Measurements from ENCODE around the gene UBE2E3.
A peak's percentile ranks its signal among the peaks of the same experiment; 100 is the strongest.

The UBE2E3 gene

GRCh38 chr2:180980943-180981911 is 822 bp downstream of the UBE2E3 start:
- H3K9ac ChIP-seq (ENCODE audit: low read length): peak overlapping the region; percentile 78
- H3K4me1 ChIP-seq (ENCODE audit: control insufficient read depth, insufficient read depth, low read length): peaks cover 4% of the 10 kb centered on the region
- no peaks in the 10 kb centered on the region for H3K9me3 ChIP-seq (ENCODE audit: control insufficient read depth, low read length)
- H3K4me3 ChIP-seq (ENCODE audit: low read length): peak overlapping the region; percentile 48
- no peaks in the 10 kb centered on the region for H3K36me3 ChIP-seq (ENCODE audit: control insufficient read depth, insufficient read depth, low read length)
- H3K27me3 ChIP-seq (ENCODE audit: control insufficient read depth, insufficient read depth, low read length): no peaks in the 10 kb centered on the region

GRCh38 chr2:180983468-180984242 is 3.2 kb downstream of the UBE2E3 start:
- H3K4me3 ChIP-seq (ENCODE audit: low read length): no peak overlapping the region

GRCh38 chr2:180985771-180986395 is 5.5 kb downstream of the UBE2E3 start:
- Histone ChIP-seq H3K9ac (ENCODE audit: low read length) (no peak overlapping the region), H3K36me3 (ENCODE audit: control insufficient read depth, insufficient read depth, low read length) (no peaks in the 10 kb centered on the region), H3K9me3 (ENCODE audit: control insufficient read depth, low read length) (no peaks in the 10 kb centered on the region), H3K4me3 (ENCODE audit: low read length) (no peak overlapping the region), H3K27me3 (ENCODE audit: control insufficient read depth, insufficient read depth, low read length) (no peaks in the 10 kb centered on the region), H3K4me1 (ENCODE audit: control insufficient read depth, insufficient read depth, low read length) (no peaks in the 10 kb centered on the region)

More at GRCh38 chr2:180983468-180984242, 3.2 kb downstream of the UBE2E3 start:
- H3K27me3 ChIP-seq (ENCODE audit: control insufficient read depth, insufficient read depth, low read length): no peaks in the 10 kb centered on the region
- no peaks in the 10 kb centered on the region for H3K9me3 ChIP-seq (ENCODE audit: control insufficient read depth, low read length)
- peaks cover 4% of the 10 kb centered on the region for H3K4me1 ChIP-seq (ENCODE audit: control insufficient read depth, insufficient read depth, low read length)
- H3K9ac ChIP-seq (ENCODE audit: low read length): no peak overlapping the region
- no peaks in the 10 kb centered on the region for H3K36me3 ChIP-seq (ENCODE audit: control insufficient read depth, insufficient read depth, low read length)

DNA sequence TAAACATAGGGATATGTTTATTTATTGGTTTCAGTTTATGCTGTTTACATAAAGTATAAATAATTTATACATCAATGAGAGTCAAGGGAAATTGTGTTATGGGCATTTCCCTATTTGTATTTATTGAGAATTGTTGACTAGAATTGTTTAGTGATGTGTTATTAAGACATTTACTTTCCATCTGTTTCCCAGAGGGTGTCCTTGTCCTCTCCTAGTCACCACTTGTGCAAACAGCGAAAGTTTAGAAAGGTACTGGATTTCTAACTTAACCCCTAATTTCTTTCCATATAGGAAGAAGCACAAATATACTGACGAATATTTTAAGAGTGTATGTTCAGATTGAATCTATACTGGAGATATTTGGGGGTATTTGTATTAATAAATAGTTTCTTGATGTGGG is 6.7 kb downstream of the UBE2E3 start:
- no peaks in the 10 kb centered on the region for H3K9me3 ChIP-seq (ENCODE audit: control insufficient read depth, low read length)
- no peaks in the 10 kb centered on the region for H3K27me3 ChIP-seq (ENCODE audit: control insufficient read depth, insufficient read depth, low read length)
- H3K4me1 ChIP-seq (ENCODE audit: control insufficient read depth, insufficient read depth, low read length): no peaks in the 10 kb centered on the region
- no peaks in the 10 kb centered on the region for H3K36me3 ChIP-seq (ENCODE audit: control insufficient read depth, insufficient read depth, low read length)
- no peak overlapping the region for H3K4me3 ChIP-seq (ENCODE audit: low read length)
- no peak overlapping the region for H3K9ac ChIP-seq (ENCODE audit: low read length)

DNA sequence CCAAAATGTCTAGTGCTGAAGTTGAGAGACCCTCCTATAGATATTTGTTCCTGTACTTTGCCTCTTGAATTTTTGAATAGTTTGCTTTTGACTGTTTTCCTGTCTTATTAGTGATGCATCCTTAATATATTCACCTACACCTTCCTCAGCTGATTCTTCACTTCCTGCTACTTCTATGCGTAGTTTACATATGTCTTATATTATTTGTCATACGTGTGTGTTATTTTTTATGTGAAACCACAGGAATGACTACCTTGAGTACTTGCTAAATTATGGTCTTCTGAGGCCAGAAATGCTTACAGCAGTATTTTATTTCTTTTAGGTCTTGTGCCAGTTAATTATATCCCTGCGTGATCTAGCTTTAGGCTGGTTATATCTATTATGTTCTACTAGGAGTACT is 9.9 kb downstream of the UBE2E3 start:
- Histone ChIP-seq H3K9me3 (ENCODE audit: control insufficient read depth, low read length) (no peaks in the 10 kb centered on the region), H3K27me3 (ENCODE audit: control insufficient read depth, insufficient read depth, low read length) (no peaks in the 10 kb centered on the region), H3K4me1 (ENCODE audit: control insufficient read depth, insufficient read depth, low read length) (no peaks in the 10 kb centered on the region), H3K4me3 (ENCODE audit: low read length) (no peak overlapping the region), H3K9ac (ENCODE audit: low read length) (no peak overlapping the region), H3K36me3 (ENCODE audit: control insufficient read depth, insufficient read depth, low read length) (no peaks in the 10 kb centered on the region)

DNA sequence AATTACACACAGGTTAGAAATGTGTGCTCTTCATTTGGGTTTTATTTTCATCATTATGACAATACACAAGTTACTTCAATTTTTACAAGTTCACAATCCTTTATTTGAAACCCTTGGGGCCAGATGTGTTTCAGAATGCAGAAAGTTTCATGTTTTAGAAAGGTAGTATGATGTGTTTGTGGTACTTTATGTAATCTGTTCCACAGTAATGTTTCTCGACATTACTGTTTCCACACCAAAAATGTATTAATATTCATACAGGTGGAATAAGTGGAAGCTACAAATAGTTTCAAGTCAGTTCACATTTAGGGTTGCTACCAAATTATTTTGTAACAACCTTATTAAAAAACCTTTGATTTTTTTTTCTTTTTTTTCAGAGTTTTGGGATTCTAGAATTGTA is 10.4 kb downstream of the UBE2E3 start:
- H3K36me3 ChIP-seq (ENCODE audit: control insufficient read depth, insufficient read depth, low read length): no peaks in the 10 kb centered on the region
- H3K4me1 ChIP-seq (ENCODE audit: control insufficient read depth, insufficient read depth, low read length): no peaks in the 10 kb centered on the region
- no peaks in the 10 kb centered on the region for H3K27me3 ChIP-seq (ENCODE audit: control insufficient read depth, insufficient read depth, low read length)
- no peak overlapping the region for H3K4me3 ChIP-seq (ENCODE audit: low read length)
- H3K9ac ChIP-seq (ENCODE audit: low read length): no peak overlapping the region
- no peaks in the 10 kb centered on the region for H3K9me3 ChIP-seq (ENCODE audit: control insufficient read depth, low read length)

DNA sequence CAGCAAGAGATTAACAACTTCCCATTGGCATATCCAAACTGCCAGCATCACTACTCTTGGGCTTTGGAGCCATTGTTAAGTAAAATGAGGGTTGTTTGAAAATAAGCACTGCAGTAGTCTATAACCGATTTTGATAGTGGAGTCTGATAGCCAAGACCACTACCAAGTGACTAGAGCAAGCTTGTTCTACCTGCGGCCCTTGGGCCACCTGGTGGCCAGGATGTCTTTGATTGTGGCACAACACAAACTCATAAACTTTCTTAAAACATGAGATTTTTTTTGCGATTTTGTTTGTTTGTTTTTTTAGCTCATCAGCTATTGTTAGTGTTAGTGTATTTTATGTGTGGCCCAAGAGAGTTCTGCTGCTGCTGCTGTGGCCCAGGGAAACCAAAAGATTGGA is 11.0 kb downstream of the UBE2E3 start:
- Histone ChIP-seq H3K27me3 (ENCODE audit: control insufficient read depth, insufficient read depth, low read length) (no peaks in the 10 kb centered on the region), H3K9me3 (ENCODE audit: control insufficient read depth, low read length) (no peaks in the 10 kb centered on the region), H3K36me3 (ENCODE audit: control insufficient read depth, insufficient read depth, low read length) (no peaks in the 10 kb centered on the region), H3K4me1 (ENCODE audit: control insufficient read depth, insufficient read depth, low read length) (no peaks in the 10 kb centered on the region), H3K9ac (ENCODE audit: low read length) (no peak overlapping the region), H3K4me3 (ENCODE audit: low read length) (no peak overlapping the region)

DNA sequence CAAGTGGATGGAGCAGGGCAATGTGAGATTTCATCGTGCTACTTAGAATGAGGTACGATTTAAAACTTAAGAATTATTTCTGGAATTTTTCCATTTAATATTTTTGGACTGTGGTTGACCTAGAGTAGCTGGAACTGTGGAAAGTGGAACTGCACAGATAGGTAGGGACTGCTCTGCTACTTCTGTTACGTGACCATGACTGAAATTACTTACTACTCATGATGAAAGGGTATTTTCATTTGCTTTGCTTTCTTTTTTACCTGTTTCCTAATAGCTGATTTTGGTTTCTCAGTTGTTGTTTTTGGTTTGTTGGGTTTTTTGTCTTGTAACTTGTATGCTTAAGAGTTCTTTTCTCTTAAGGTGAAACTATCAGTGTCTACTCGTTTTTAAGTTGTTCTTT is 11.4 kb downstream of the UBE2E3 start:
- no peak overlapping the region for H3K4me3 ChIP-seq (ENCODE audit: low read length)
- no peaks in the 10 kb centered on the region for H3K4me1 ChIP-seq (ENCODE audit: control insufficient read depth, insufficient read depth, low read length)
- H3K9ac ChIP-seq (ENCODE audit: low read length): no peak overlapping the region
- no peaks in the 10 kb centered on the region for H3K36me3 ChIP-seq (ENCODE audit: control insufficient read depth, insufficient read depth, low read length)
- H3K27me3 ChIP-seq (ENCODE audit: control insufficient read depth, insufficient read depth, low read length): no peaks in the 10 kb centered on the region
- no peaks in the 10 kb centered on the region for H3K9me3 ChIP-seq (ENCODE audit: control insufficient read depth, low read length)

GRCh38 chr2:180992994-180993393 is 12.6 kb downstream of the UBE2E3 start:
- no peak overlapping the region for H3K4me3 ChIP-seq (ENCODE audit: low read length)
- H3K4me1 ChIP-seq (ENCODE audit: control insufficient read depth, insufficient read depth, low read length): no peaks in the 10 kb centered on the region
- H3K9me3 ChIP-seq (ENCODE audit: control insufficient read depth, low read length): no peaks in the 10 kb centered on the region
- H3K9ac ChIP-seq (ENCODE audit: low read length): no peak overlapping the region
- H3K36me3 ChIP-seq (ENCODE audit: control insufficient read depth, insufficient read depth, low read length): no peaks in the 10 kb centered on the region
- no peaks in the 10 kb centered on the region for H3K27me3 ChIP-seq (ENCODE audit: control insufficient read depth, insufficient read depth, low read length)

- no peak overlapping the region for H3K9ac ChIP-seq (ENCODE audit: low read length)
These were observed 19.0 kb downstream of the UBE2E3 start for GRCh38 chr2:180999274-180999964.

DNA sequence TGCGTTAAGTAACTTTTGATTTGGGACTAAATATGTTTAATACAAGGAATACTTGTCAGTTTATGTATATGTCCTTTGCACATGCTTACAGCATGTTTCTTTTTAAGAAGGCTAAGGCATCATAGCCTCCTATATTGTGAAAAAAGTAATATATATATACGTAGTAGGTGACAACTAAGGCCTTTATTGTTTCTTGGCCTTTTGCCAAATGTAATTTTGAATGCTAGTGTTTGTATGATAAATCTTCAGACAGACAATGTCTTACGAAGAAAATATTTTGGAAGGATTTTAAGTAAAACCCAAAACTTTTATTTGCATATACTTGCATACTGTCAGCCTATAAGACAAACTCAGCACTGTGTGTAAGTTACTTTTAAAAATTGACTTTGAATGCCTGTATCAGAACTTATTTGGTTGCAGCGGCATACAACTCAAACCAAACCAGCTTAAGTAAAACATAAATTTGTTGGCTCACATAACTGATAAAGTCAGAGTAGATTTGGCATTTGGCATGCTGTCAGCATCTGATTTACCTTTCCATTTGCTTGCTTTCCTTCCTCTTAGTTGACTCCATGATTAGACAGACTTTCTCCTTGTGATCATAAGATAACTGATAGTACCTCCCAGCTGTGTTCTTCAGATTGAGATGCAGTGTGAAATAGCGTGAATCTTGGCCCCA is 24.4 kb downstream of the UBE2E3 start:
- peaks cover 20% of the 10 kb centered on the region for H3K4me1 ChIP-seq (ENCODE audit: control insufficient read depth, insufficient read depth, low read length)
- H3K4me3 ChIP-seq (ENCODE audit: low read length): no peak overlapping the region
- H3K9me3 ChIP-seq (ENCODE audit: control insufficient read depth, low read length): no peaks in the 10 kb centered on the region
- H3K27me3 ChIP-seq (ENCODE audit: control insufficient read depth, insufficient read depth, low read length): no peaks in the 10 kb centered on the region
- no peak overlapping the region for H3K9ac ChIP-seq (ENCODE audit: low read length)
- no peaks in the 10 kb centered on the region for H3K36me3 ChIP-seq (ENCODE audit: control insufficient read depth, insufficient read depth, low read length)

More at GRCh38 chr2:180999274-180999964, 19.0 kb downstream of the UBE2E3 start:
- peaks cover 5% of the 10 kb centered on the region for H3K4me1 ChIP-seq (ENCODE audit: control insufficient read depth, insufficient read depth, low read length)
- H3K9me3 ChIP-seq (ENCODE audit: control insufficient read depth, low read length): no peaks in the 10 kb centered on the region
- H3K27me3 ChIP-seq (ENCODE audit: control insufficient read depth, insufficient read depth, low read length): no peaks in the 10 kb centered on the region
- no peaks in the 10 kb centered on the region for H3K36me3 ChIP-seq (ENCODE audit: control insufficient read depth, insufficient read depth, low read length)
- H3K4me3 ChIP-seq (ENCODE audit: low read length): no peak overlapping the region

Measured in mucosa of stomach (tissue), 1 donor.